GM23248 (cell line): ENCODE measurements around the gene KIF1B.

Experiments used
- EZH2 ChIP-seq: fragments of 200-600 bp; sonication (generic); IDR thresholded peaks from 2 replicates; pipeline ENCODE4 v1.6.1; 2018; ENCODE audit warnings: antibody characterized with exemption, mild to moderate bottlenecking; ENCODE audit not compliant: insufficient read depth, poor library complexity, severe bottlenecking
- EZH2phosphoT487 ChIP-seq: fragments of 200-600 bp; sonication (generic); IDR thresholded peaks from 2 replicates; pipeline ENCODE4 v1.6.1; 2018; ENCODE audit warnings: antibody characterized with exemption, moderate library complexity, mild to moderate bottlenecking, low read depth; ENCODE audit not compliant: insufficient read depth

DNA sequence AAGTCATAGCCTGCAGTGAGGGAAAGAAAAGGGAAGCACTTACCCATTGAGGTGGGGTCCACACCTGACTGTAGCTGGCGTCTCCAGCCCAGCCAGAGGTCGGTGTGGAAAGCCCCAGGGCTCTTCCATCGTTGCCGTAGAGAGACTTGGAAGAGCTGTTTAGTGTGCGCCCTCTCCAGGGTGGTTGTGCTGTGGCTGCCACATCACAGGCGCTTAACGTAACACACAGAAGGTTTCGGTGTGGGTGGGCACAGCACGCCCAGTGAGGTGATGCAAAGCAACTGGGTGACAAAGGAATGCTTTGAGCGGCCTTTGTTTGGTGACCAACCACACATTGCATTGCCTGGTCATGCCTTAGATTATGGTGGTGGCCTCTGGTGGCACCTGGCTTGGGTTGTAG, 36.8 kb upstream of the KIF1B start:
- no peak for TF ChIP-seq EZH2
- TF ChIP-seq EZH2phosphoT487 = no peak
